ENCODE results near the gene TET3. TPM values are rescaled to one million over a fixed set of nuclear protein-coding genes. Genes with fewer than 3 reads are reported as not detected.

The TET3 gene
- polyA plus RNA-seq, 1 donor from 2014 or later = 18.2 TPM

DNA sequence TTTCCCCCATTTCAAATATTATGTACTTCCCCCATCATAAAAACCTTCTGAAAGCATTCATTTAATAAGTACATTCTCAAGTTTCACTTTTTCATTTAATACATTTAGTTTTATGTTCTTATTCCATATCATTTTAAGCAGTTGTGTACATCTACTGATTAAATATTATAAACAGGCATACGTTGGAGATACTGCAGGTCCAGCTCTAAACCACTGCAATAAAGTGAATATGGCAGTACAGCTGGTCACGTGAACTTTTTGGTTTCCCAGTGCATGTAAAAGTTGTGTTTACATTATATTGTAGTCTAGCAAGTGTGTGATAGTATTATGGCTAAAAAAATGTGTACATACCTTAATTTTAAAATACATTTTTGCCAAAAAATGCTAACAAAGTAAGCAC, 48.7 kb downstream of the TET3 start:
- TF ChIP-seq, protein P1, sequence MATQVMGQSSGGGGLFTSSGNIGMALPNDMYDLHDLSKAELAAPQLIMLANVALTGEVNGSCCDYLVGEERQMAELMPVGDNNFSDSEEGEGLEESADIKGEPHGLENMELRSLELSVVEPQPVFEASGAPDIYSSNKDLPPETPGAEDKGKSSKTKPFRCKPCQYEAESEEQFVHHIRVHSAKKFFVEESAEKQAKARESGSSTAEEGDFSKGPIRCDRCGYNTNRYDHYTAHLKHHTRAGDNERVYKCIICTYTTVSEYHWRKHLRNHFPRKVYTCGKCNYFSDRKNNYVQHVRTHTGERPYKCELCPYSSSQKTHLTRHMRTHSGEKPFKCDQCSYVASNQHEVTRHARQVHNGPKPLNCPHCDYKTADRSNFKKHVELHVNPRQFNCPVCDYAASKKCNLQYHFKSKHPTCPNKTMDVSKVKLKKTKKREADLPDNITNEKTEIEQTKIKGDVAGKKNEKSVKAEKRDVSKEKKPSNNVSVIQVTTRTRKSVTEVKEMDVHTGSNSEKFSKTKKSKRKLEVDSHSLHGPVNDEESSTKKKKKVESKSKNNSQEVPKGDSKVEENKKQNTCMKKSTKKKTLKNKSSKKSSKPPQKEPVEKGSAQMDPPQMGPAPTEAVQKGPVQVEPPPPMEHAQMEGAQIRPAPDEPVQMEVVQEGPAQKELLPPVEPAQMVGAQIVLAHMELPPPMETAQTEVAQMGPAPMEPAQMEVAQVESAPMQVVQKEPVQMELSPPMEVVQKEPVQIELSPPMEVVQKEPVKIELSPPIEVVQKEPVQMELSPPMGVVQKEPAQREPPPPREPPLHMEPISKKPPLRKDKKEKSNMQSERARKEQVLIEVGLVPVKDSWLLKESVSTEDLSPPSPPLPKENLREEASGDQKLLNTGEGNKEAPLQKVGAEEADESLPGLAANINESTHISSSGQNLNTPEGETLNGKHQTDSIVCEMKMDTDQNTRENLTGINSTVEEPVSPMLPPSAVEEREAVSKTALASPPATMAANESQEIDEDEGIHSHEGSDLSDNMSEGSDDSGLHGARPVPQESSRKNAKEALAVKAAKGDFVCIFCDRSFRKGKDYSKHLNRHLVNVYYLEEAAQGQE (IDR thresholded peaks at IDR 0.05; ENCODE audit: borderline replicate concordance) = no peak
- TF ChIP-seq EZH2 (IDR thresholded peaks at IDR 0.05; ENCODE audit: borderline replicate concordance, insufficient read depth, low read length, poor library complexity, severe bottlenecking) (no peak), EP300 (conservative IDR thresholded peaks at IDR 0.05; ENCODE audit: poor library complexity, severe bottlenecking) (no peak), SMC3 (conservative IDR thresholded peaks at IDR 0.05; ENCODE audit: poor library complexity) (no peak), MXI1 (conservative IDR thresholded peaks at IDR 0.05; ENCODE audit: poor library complexity, severe bottlenecking) (no peak), POLR2AphosphoS5 (IDR thresholded peaks at IDR 0.05) (no peak), RAD21 (conservative IDR thresholded peaks at IDR 0.05) (no peak), TAF1 (IDR thresholded peaks at IDR 0.05; ENCODE audit: low read depth) (no peak)
- TF ChIP-seq, protein P2, sequence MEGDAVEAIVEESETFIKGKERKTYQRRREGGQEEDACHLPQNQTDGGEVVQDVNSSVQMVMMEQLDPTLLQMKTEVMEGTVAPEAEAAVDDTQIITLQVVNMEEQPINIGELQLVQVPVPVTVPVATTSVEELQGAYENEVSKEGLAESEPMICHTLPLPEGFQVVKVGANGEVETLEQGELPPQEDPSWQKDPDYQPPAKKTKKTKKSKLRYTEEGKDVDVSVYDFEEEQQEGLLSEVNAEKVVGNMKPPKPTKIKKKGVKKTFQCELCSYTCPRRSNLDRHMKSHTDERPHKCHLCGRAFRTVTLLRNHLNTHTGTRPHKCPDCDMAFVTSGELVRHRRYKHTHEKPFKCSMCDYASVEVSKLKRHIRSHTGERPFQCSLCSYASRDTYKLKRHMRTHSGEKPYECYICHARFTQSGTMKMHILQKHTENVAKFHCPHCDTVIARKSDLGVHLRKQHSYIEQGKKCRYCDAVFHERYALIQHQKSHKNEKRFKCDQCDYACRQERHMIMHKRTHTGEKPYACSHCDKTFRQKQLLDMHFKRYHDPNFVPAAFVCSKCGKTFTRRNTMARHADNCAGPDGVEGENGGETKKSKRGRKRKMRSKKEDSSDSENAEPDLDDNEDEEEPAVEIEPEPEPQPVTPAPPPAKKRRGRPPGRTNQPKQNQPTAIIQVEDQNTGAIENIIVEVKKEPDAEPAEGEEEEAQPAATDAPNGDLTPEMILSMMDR (IDR thresholded peaks at IDR 0.05; ENCODE audit: poor library complexity, severe bottlenecking) = no peak
- H2AFZ ChIP-seq (ENCODE audit: low read depth, low read length) = no peak overlapping the region
- no peaks in the 10 kb centered on the region for H3K9me3 ChIP-seq (ENCODE audit: low read length)
- no peaks in the 10 kb centered on the region for H3K27me3 ChIP-seq (ENCODE audit: insufficient read depth, low read depth, low read length)
- no peak overlapping the region for H3K4me2 ChIP-seq (ENCODE audit: low read length)
- no peaks in the 10 kb centered on the region for H3K36me3 ChIP-seq (ENCODE audit: insufficient read depth, low read length)
- peaks cover 84% of the 10 kb centered on the region for H3K79me2 ChIP-seq (replicated peaks; ENCODE audit: insufficient read depth, low read length)
- no peaks in the 10 kb centered on the region for H3K9me2 ChIP-seq (ENCODE audit: insufficient read depth, low read length)
- H3K9ac ChIP-seq (ENCODE audit: low read length) = no peak overlapping the region
- peaks cover 33% of the 10 kb centered on the region for H4K20me1 ChIP-seq (ENCODE audit: insufficient read depth)
- H3F3A ChIP-seq (ENCODE audit: insufficient read depth, low read length, poor library complexity, severe bottlenecking) = no peaks in the 10 kb centered on the region
- no peak overlapping the region for H3K27ac ChIP-seq (ENCODE audit: low read length)
- H3K4me3 ChIP-seq (ENCODE audit: low read length) = no peak overlapping the region

Small RNA genes lying within 50 kb of the gene (small RNA-seq; reads per million reads assigned to genes)
- gene AC110801.1 (0 to 0.92 (median 0.39) reads per million in 3 experiments), gene RNA5SP97 (0.07 to 0.42 (median 0.08) reads per million in 3 experiments)

Other genes starting within 250 kb of the TET3 start
- 152 and 162 TPM in 2 replicates for gene TPRKB, start 247.6 kb upstream of the TET3 start, polyA plus RNA-seq
- 35.2 and 36.0 TPM in 2 replicates for gene DUSP11, start 204.8 kb upstream of the TET3 start, polyA plus RNA-seq
- not detected in 2 replicates for gene C2orf78, start 200.7 kb upstream of the TET3 start, polyA plus RNA-seq
- 62.5 and 69.1 TPM in 2 replicates for gene STAMBP, start 155.9 kb upstream of the TET3 start, polyA plus RNA-seq
- gene ACTG2, start 91.9 kb upstream of the TET3 start, polyA plus RNA-seq = 0.67 and 1.6 TPM in 2 replicates
- gene DGUOK, start 58.0 kb upstream of the TET3 start, polyA plus RNA-seq = 168 and 188 TPM in 2 replicates
- gene BOLA3, start 163.0 kb downstream of the TET3 start, polyA plus RNA-seq = 89.1 and 132 TPM in 2 replicates
- 27.4 and 39.2 TPM in 2 replicates for gene MOB1A, start 194.0 kb downstream of the TET3 start, polyA plus RNA-seq
- gene MTHFD2, start 213.7 kb downstream of the TET3 start, polyA plus RNA-seq = 19.3 and 26.3 TPM in 2 replicates